ENCODE results near the gene CACNB4.

- TF ChIP-seq PHF8 (IDR thresholded peaks at IDR 0.05; ENCODE audit: borderline replicate concordance, low read length) (no peak), ELF4 (CRISPR knock-in tag; IDR thresholded peaks at IDR 0.05) (no peak), ZBTB40 (IDR thresholded peaks at IDR 0.05) (no peak), ZBTB40 (CRISPR knock-in tag; IDR thresholded peaks at IDR 0.05) (no peak), EZH2 (IDR thresholded peaks at IDR 0.05; ENCODE audit: borderline replicate concordance, low read depth, low read length) (no peak), NCOA2 (IDR thresholded peaks at IDR 0.05; ENCODE audit: partially characterized antibody in 2 of 2) (no peak), TFAP4 (CRISPR knock-in tag; IDR thresholded peaks at IDR 0.05; ENCODE audit: borderline replicate concordance) (peak; percentile 17; the same call in 1 of the 2 replicates), HDAC3 (IDR thresholded peaks at IDR 0.05; ENCODE audit: borderline replicate concordance, partially characterized antibody) (no peak)
- TF ChIP-seq, protein P1, sequence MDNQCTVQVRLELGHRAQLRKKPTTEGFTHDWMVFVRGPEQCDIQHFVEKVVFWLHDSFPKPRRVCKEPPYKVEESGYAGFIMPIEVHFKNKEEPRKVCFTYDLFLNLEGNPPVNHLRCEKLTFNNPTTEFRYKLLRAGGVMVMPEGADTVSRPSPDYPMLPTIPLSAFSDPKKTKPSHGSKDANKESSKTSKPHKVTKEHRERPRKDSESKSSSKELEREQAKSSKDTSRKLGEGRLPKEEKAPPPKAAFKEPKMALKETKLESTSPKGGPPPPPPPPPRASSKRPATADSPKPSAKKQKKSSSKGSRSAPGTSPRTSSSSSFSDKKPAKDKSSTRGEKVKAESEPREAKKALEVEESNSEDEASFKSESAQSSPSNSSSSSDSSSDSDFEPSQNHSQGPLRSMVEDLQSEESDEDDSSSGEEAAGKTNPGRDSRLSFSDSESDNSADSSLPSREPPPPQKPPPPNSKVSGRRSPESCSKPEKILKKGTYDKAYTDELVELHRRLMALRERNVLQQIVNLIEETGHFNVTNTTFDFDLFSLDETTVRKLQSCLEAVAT (IDR thresholded peaks at IDR 0.05): no peak
Observed at GRCh38 chr2:151967829-151968722, 130.8 kb downstream of the CACNB4 start.

All from K562 (cell line).